ENCODE data around the gene ISLR.

The ISLR gene

GRCh38 chr15:74216949-74217348 lies 43.4 kb downstream of the ISLR start:
- TF ChIP-seq CTCF (IDR thresholded peaks at IDR 0.05; ENCODE audit: insufficient read depth, missing control alignments): no peak
- FAIRE-seq: no peak
- no peak for DNase-seq (ENCODE audit: insufficient read length, low spot score)

GRCh38 chr15:74217907-74218885 lies 44.7 kb downstream of the ISLR start:
- DNase-seq (ENCODE audit: insufficient read length, low spot score) (no peak), FAIRE-seq (no peak)
- TF ChIP-seq CTCF (IDR thresholded peaks at IDR 0.05; ENCODE audit: insufficient read depth, missing control alignments): no peak

- DNase-seq (ENCODE audit: insufficient read length, low spot score) (no peak), FAIRE-seq (no peak)
- no peak for TF ChIP-seq CTCF (IDR thresholded peaks at IDR 0.05; ENCODE audit: insufficient read depth, missing control alignments)
Observed at GRCh38 chr15:74220475-74221248, 47.2 kb downstream of the ISLR start.

GRCh38 chr15:74221399-74222239 lies 48.1 kb downstream of the ISLR start:
- TF ChIP-seq CTCF (IDR thresholded peaks at IDR 0.05; ENCODE audit: insufficient read depth, missing control alignments): no peak
- FAIRE-seq (no peak), DNase-seq (ENCODE audit: insufficient read length, low spot score) (no peak)

GRCh38 chr15:74222240-74223119 lies 49.0 kb downstream of the ISLR start:
- DNase-seq (ENCODE audit: insufficient read length, low spot score): no peak
- TF ChIP-seq CTCF (IDR thresholded peaks at IDR 0.05; ENCODE audit: insufficient read depth, missing control alignments): no peak
- FAIRE-seq: no peak

GRCh38 chr15:74225928-74226327 lies 52.4 kb downstream of the ISLR start:
- DNase-seq (ENCODE audit: insufficient read length, low spot score) (no peak), FAIRE-seq (no peak)
- no peak for TF ChIP-seq CTCF (IDR thresholded peaks at IDR 0.05; ENCODE audit: insufficient read depth, missing control alignments)
